Upper lobe of left lung (tissue), 4 donors: ENCODE measurements around the gene MLN.

Source experiments
- CTCF ChIP-seq, 6 experiments: fragments of 450-650 bp in 4 of 6; fragments of 200-600 bp in 2 of 6; sonication (generic) in 2 of 6; IDR thresholded peaks; one replicate each; pipeline ENCODE4 v1.5.1; 2016 to 2019; ENCODE audit warnings: antibody characterized with exemption in 6 of 6
- POLR2A ChIP-seq, 4 donors: fragments of 450-650 bp; IDR thresholded peaks; one replicate each; pipeline ENCODE4 v1.5.1; 2016 to 2017; ENCODE audit warnings: antibody characterized with exemption in 4 of 4, mild to moderate bottlenecking in 2 of 4

GRCh38 chr6:33848484-33848883 is 44.7 kb upstream of the MLN start:
- TF ChIP-seq POLR2A (IDR thresholded peaks at IDR 0.05) (no peak), CTCF (IDR thresholded peaks at IDR 0.05) (no peak)
